SK-MEL-5 (cell line): ENCODE measurements around the gene GLRX5. TPM values are rescaled to one million over a fixed set of nuclear protein-coding genes. Genes with fewer than 3 reads are reported as not detected.
"Not testable (repeated sequence)": the region's sequence is repeated elsewhere in the genome, so short reads cannot be mapped to it uniquely, and the experiment has no call there.

Experiments used
- DNase-seq: peaks from one replicate; pipeline ENCODE4 v3.0.0-alpha.2; 2016; ENCODE audit warnings: low read depth, low spot score
- in situ Hi-C: cut with HindIII; loops from 2 replicates; pipeline ENCODE4 v1.10.0; 2016; ENCODE audit warnings: low sequenced_read_pairs, high pct_unique_total_duplicates, low pct_unique_long_range_greater_than_20kb
- total RNA-seq: library from RNA; depleted of rRNA; stranded (reverse); fragments of >200 nt; shearing (Covaris generic); gene quantifications from 2 replicates; pipeline ENCODE4 v1.2.3, GENCODE V29; 2014

Gene GLRX5
- total RNA-seq, 1 experiment from 2014 or later, result 49.2 TPM

- in situ Hi-C loops, result no loop called here
- no peak for DNase-seq
Observed at GRCh38 chr14:95496690-95497259, 38.1 kb upstream of the GLRX5 start.

- in situ Hi-C loops, result no loop called here
- no peak for DNase-seq
Observed at GRCh38 chr14:95497561-95498011, 37.3 kb upstream of the GLRX5 start.

GRCh38 chr14:95498622-95499353 is 36.1 kb upstream of the GLRX5 start:
- in situ Hi-C loops, result no loop called here
- DNase-seq, result no peak

GRCh38 chr14:95499354-95499750 is 35.5 kb upstream of the GLRX5 start:
- no peak for DNase-seq
- in situ Hi-C loops, result no loop called here

GRCh38 chr14:95500201-95500681 is 34.6 kb upstream of the GLRX5 start:
- DNase-seq, result peak; percentile 50

GRCh38 chr14:95500772-95501401 is 34.0 kb upstream of the GLRX5 start:
- DNase-seq, result no peak
- in situ Hi-C loops, result no loop called here

More at GRCh38 chr14:95500201-95500681, 34.6 kb upstream of the GLRX5 start:
- in situ Hi-C loops, result no loop called here

- in situ Hi-C loops, result no loop called here
- no peak for DNase-seq
Observed at GRCh38 chr14:95502381-95502950, 32.4 kb upstream of the GLRX5 start.

- in situ Hi-C loops, result no loop called here
- DNase-seq, result no peak
Observed at GRCh38 chr14:95503365-95504134, 31.3 kb upstream of the GLRX5 start.

- DNase-seq, result no peak
- in situ Hi-C loops, result no loop called here
Observed at GRCh38 chr14:95504135-95505029, 30.5 kb upstream of the GLRX5 start.

- DNase-seq, result no peak
- in situ Hi-C loops, result no loop called here
Observed at GRCh38 chr14:95505030-95505589, 29.7 kb upstream of the GLRX5 start.

- peak; percentile 82 for DNase-seq
- in situ Hi-C loops, result no loop called here
Observed at GRCh38 chr14:95507174-95507573, 27.7 kb upstream of the GLRX5 start.

GRCh38 chr14:95507701-95508103 is 27.1 kb upstream of the GLRX5 start:
- DNase-seq, result peak; percentile 30
- in situ Hi-C loops, result no loop called here

- no peak for DNase-seq
- in situ Hi-C loops, result no loop called here
Observed at GRCh38 chr14:95508377-95508776, 26.5 kb upstream of the GLRX5 start.

GRCh38 chr14:95509495-95509894 is 25.4 kb upstream of the GLRX5 start:
- in situ Hi-C loops, result no loop called here
- no peak for DNase-seq

- in situ Hi-C loops, DNase-seq: not testable (repeated sequence)
Observed at GRCh38 chr14:95510344-95510743, 24.5 kb upstream of the GLRX5 start.

- no peak for DNase-seq
- in situ Hi-C loops, result no loop called here
Observed at GRCh38 chr14:95510804-95511203, 24.0 kb upstream of the GLRX5 start.
